DLD1 (cell line): Measurements from ENCODE around the gene ZNF581.

Experiments used
- in situ Hi-C: cut with HindIII; loops from 2 replicates; pipeline ENCODE4 v1.10.0; 2017; ENCODE audit warnings: low sequenced_read_pairs

ZNF581 gene

GRCh38 chr19:55690769-55691545, 47.5 kb downstream of the ZNF581 start:
- in situ Hi-C loops: no loop called here

DNA sequence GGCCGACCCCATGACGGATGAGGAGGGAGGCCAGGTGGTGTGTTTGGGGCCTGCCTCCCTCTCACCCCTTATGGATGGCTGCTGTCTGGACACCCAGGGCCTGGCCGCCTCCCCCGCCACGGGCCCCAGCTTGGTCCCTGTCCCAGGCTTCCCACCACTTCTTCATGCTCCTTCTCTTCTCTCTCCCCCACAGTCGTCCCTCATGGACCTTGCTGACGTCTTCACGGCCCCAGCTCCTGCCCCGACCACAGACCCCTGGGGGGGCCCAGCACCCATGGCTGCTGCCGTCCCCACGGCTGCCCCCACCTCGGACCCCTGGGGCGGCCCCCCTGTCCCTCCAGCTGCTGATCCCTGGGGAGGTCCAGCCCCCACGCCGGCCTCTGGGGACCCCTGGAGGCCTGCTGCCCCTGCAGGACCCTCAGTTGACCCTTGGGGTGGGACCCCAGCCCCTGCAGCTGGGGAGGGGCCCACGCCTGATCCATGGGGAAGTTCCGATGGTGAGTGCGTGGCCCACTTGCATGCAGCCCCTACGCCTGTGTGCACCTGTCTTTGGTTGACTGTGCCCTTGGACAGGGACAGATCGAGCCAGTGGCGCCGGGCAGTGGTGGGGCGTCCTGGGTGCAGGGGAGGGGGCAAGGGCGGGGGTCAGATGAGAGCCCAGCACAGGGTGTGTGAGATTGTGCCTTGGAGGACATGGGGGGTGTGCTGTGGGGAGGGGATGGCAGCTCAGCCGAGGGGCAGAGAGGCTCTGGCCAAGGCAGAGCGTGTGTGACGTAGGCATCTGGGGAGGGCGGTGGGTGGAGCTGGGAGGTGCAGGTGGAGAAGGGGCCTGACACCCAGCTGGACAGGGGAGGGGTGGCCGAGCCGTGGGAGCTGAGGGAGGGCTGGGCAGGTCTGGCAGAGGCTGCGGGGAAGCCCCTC, 48.4 kb downstream of the ZNF581 start:
- in situ Hi-C loops: no loop called here

GRCh38 chr19:55692681-55693081, 49.2 kb downstream of the ZNF581 start:
- in situ Hi-C loops: no loop called here

DNA sequence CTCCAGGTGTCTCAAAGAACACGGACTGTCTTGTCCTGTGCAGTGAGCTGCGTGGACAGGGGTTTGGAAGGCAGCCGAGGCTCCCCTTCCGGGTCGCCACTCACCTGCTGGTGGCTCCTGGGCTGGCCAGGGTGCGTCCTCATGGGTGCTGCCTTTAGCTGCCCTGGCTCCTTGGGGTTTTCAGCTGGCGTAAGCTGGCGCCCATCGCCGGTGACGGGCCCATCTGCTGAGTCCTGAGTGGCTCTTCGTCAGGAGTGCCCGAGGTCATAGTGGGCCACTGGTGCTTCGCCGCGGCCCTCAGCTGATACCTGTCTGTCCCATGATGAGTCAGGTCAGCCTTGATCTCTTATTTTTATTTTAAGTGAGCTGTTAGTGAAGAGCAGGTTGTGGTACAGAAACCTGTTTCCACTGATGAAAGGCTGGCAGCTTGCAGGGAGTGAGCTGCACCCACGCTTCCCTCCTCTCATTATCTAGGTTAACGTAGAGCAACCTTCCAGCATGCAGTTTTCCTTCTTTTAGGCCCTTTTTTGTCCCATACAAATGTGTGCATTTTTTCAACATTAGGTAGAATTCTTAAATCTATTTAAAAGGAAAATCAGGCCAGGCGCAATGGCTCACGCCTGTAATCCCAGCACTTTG, 50.0 kb downstream of the ZNF581 start:
- in situ Hi-C loops: no loop called here

- in situ Hi-C loops: no loop called here
These were observed 50.8 kb downstream of the ZNF581 start for GRCh38 chr19:55694241-55694655.

GRCh38 chr19:55694656-55695491, 51.4 kb downstream of the ZNF581 start:
- in situ Hi-C loops: no loop called here
